ENCODE data around the gene NWD2. TPM values are rescaled to one million over a fixed set of nuclear protein-coding genes. Genes with fewer than 3 reads are reported as not detected.

NWD2 gene
- total RNA-seq, 1 donor from 2014 or later = 0.08 TPM

GRCh38 chr4:37450911-37451310 lies 206.4 kb downstream of the NWD2 start:
- intact Hi-C loops (cut with DNase I) = loop anchor here (10.0 kb wide), 1 partner anchor 344 kb away; no protein-coding TSS in a partner anchor

DNA sequence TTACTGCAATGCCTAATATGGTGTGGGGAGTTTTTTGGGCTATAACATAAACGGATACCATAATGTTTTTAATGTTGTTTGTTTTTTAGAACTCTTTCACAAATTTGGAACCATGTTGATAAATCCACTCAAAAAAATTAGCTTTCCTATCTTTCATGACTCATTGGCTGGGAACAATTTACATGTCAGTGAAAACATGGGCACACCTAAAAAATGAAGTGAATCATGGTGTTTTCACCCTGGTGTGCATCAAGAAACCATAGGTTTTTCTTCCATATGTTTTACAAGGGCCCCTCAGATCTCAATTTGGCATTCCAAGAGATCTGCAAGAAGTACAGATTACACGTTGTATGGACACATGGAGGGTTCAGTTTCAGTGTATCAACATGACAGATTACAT lies 207.1 kb downstream of the NWD2 start:
- no peak for DNase-seq (ENCODE audit: missing footprints)
- ATAC-seq = no peak
- intact Hi-C loops (cut with DNase I) = loop anchor here (2.0 to 10.0 kb wide), 2 partner anchors 115 to 343 kb away; no protein-coding TSS in a partner anchor

More at GRCh38 chr4:37450911-37451310, 206.4 kb downstream of the NWD2 start:
- DNase-seq (ENCODE audit: missing footprints) (no peak), ATAC-seq (no peak)

DNA sequence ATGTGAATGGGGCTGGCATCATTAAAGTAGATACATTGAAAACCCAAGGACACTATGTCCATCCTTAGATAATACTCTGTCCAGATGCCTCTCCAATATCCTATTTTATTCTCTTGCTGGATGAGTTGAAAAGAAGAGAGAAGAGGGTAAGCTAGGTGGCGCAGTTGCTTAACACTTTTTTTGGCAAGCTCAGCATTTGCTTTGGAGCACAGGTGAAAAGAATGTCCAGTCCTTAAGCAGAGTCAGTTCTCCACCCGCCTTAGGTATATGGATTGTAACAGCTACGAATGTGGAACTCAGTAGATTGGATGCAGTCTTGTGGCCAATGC lies 208.4 kb downstream of the NWD2 start:
- ATAC-seq (peak; percentile 57), DNase-seq (ENCODE audit: missing footprints) (no peak)
- intact Hi-C loops (cut with DNase I) = loop anchor here (2.0 to 10.0 kb wide), 2 partner anchors 114 to 342 kb away; no protein-coding TSS in a partner anchor

DNA sequence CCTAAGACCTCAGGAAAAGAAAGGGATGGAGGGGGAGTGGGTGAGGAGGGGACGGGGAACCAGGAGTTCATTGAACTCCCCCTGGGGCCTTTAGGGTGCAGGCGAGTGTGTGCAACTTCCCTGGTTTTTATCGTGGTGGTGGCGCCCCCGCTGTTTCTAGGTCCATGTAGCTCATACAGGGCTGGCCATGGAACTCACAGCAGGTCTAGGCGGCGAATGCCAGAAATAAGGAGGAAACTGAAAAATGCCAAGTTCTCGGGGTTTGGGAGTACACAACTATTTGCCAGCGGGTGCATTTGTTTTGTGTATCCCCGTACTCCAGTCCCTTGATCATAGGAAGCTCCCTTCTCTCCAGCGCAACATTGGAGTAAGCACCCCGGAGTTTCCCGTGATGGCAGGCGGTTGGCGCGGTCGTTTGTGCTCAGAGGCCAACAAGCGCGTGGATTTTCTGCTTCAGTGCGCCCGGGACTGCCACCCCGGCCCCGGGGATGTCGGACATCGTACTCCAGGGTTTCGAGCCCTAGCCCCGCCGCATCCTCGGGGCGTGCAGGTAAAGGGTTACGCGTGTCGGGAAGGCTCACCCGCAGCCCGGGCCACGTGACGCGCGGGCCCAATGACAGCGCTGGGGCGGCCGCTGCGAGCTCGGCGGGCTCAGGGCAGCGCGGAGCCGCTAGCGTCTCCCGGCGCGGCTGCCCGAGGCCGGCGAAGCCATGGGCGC lies 208.9 kb downstream of the NWD2 start:
- intact Hi-C loops (cut with DNase I) = loop anchor here (2.0 to 10.0 kb wide), 2 partner anchors 113 to 341 kb away; no protein-coding TSS in a partner anchor
- peak; percentile 74 for DNase-seq (ENCODE audit: missing footprints)
- ATAC-seq = peak; percentile 94

- DNase-seq (ENCODE audit: missing footprints) (no peak), ATAC-seq (no peak)
- intact Hi-C loops (cut with DNase I) = loop anchor here (2.0 to 10.0 kb wide), 2 partner anchors 113 to 341 kb away; no protein-coding TSS in a partner anchor
Measured at GRCh38 chr4:37453999-37454800, 209.7 kb downstream of the NWD2 start.

DNA sequence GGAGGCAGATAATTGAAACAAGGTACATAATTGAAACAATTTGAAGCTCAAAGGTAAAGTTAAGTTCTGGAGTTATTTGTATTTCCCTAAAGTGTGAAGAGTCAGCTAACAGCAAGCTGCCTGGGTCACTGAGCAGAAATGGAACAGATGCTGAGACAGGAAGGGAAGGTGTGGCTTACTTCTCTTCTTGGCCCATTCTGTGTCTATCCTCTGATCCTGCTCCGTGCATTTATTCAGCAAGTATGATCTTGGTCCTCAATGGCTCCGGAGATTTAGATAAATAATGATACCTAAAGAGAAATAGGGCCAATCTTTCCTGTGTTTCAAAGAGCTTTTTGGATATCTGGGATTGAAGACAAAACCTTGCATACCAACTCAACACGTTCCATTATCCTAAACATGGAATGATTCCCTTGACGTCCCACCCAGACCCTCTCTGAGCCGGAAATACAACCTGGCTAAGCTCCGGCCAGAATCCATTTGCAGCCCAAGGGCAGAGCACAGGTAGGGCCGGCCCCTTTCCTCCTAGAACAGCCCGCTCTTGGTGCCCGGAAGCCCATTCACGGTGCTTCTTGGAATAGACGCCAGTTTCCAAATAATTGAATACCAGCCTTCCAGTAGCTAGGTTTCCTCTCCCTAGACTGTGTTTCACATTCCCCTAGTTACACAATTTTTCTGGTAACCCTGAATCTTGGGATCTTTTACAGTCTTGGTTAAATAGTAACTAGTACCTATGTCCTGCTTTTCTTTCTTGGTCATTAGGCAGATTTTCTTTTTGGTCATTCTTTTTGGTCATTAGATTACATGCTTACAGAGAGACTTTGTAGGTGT lies 211.0 kb downstream of the NWD2 start:
- intact Hi-C loops (cut with DNase I) = loop anchor here (10.0 kb wide), 1 partner anchor 339 kb away; no protein-coding TSS in a partner anchor
- ATAC-seq = no peak
- no peak for DNase-seq (ENCODE audit: missing footprints)

- intact Hi-C loops (cut with DNase I) = no loop called here
- no peak for ATAC-seq
- DNase-seq (ENCODE audit: missing footprints) = no peak
Measured at GRCh38 chr4:37461801-37462200, 217.3 kb downstream of the NWD2 start.

GRCh38 chr4:37463033-37463856 lies 218.7 kb downstream of the NWD2 start:
- ATAC-seq (no peak), DNase-seq (ENCODE audit: missing footprints) (no peak)
- intact Hi-C loops (cut with DNase I) = no loop called here

DNA sequence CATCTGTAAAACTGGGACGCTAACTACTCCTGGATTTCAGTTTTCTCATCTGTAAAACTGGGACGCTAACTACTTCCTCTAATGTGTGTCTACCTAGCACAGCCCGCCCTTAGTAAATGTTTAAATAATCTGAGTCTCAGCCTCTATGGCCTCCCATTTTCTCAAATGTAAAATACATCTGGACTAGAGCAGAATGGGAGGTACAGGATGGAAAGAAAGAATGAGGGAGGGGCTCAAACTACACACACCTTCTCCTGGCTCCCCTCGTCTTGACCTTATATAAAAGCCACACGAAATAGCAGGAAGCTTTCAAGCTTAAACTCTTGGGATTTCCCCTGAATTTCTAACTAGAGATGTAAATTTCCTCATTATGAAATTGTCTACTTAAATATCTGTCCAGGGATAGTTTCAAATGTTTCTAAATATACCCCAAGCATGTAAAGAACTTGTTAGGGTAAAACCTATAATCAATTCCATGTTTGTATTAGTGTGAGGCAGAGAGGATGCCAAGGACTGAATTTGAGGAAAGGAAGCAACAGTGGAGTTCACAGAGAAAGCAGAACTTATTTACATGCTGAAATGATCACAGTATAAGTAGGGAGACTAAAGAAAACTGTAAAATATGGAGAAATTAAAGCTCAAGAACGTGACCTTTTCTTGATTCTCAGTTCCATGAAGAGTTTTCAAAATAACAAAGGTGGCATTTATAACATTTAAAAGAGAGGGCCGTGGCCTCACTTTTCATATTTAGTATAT lies 220.0 kb downstream of the NWD2 start:
- intact Hi-C loops (cut with DNase I) = no loop called here
- DNase-seq (ENCODE audit: missing footprints) = no peak
- no peak for ATAC-seq

- intact Hi-C loops (cut with DNase I) = no loop called here
- DNase-seq (ENCODE audit: missing footprints) (no peak), ATAC-seq (no peak)
Measured at GRCh38 chr4:37465296-37465695, 220.8 kb downstream of the NWD2 start.

GRCh38 chr4:37465845-37466244 lies 221.3 kb downstream of the NWD2 start:
- no peak for ATAC-seq
- intact Hi-C loops (cut with DNase I) = no loop called here
- no peak for DNase-seq (ENCODE audit: missing footprints)

- no peak for DNase-seq (ENCODE audit: missing footprints)
- intact Hi-C loops (cut with DNase I) = no loop called here
- no peak for ATAC-seq
Measured at GRCh38 chr4:37467223-37467622, 222.7 kb downstream of the NWD2 start.

- intact Hi-C loops (cut with DNase I) = no loop called here
- no peak for ATAC-seq
- no peak for DNase-seq (ENCODE audit: missing footprints)
Measured at GRCh38 chr4:37467824-37468223, 223.3 kb downstream of the NWD2 start.

DNA sequence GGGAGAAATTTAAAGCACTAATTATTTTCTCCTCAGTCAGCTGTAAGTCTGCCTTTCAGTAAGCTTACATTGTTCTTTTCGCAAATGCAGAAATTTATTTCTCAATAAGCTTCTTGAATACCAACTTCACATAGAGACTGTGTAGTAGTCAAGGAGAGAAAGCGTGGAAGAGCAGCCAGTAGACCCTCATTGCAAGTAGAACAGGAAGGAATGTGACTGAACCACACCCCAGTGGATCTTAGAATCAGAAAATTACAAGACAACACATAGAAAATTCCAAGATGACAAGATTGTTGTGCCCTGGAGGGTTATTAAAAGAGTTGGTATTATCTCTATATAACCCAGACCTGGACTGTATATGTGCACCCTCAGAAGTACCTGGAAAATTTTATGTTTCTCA lies 224.7 kb downstream of the NWD2 start:
- ATAC-seq = no peak
- intact Hi-C loops (cut with DNase I) = no loop called here
- no peak for DNase-seq (ENCODE audit: missing footprints)

DNA sequence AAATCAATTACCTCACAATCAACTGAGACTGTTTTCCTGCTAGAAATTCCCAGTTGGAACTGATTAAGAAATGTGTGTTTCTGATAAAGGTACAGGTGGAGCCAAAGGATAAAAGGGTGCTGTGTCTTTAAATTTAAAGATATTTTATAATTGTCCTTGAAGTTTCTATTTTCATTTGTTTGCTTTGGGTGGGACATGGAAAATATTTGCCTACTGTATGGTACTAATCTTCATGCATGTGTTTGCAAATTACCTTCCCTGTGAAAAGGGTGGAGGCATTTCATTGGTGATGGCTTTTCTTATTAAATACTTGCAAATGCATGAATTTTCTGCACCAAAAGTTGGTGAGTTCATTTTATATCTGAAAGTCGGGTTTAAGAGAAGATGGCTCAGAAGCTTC lies 225.7 kb downstream of the NWD2 start:
- intact Hi-C loops (cut with DNase I) = no loop called here
- ATAC-seq (no peak), DNase-seq (ENCODE audit: missing footprints) (no peak)

- ATAC-seq = no peak
- no peak for DNase-seq (ENCODE audit: missing footprints)
- intact Hi-C loops (cut with DNase I) = no loop called here
Measured at GRCh38 chr4:37471093-37471492, 226.6 kb downstream of the NWD2 start.

GRCh38 chr4:37471971-37472370 lies 227.4 kb downstream of the NWD2 start:
- DNase-seq (ENCODE audit: missing footprints) (no peak), ATAC-seq (no peak)
- intact Hi-C loops (cut with DNase I) = no loop called here

- DNase-seq (ENCODE audit: missing footprints) = no peak
- no peak for ATAC-seq
Measured at GRCh38 chr4:37473807-37474206, 229.3 kb downstream of the NWD2 start.

More at GRCh38 chr4:37473807-37474206, 229.3 kb downstream of the NWD2 start:
- intact Hi-C loops (cut with DNase I) = no loop called here
